ENCODE measurements around the gene LRP4.
A peak's percentile ranks its signal among the peaks of the same experiment; 100 is the strongest.
"Not testable (repeated sequence)": the region's sequence is repeated elsewhere in the genome, so short reads cannot be mapped to it uniquely, and the experiment has no call there.

The LRP4 gene

GRCh38 chr11:46918083-46918787, at the start of gene LRP4:
LRP4 (minus strand) TSS chr11:46918550; CDS start chr11:46918379, 171 bp downstream.
- DNase-seq = peak; percentile 51

- DNase-seq = no peak
These were observed 49.6 kb upstream of the LRP4 start for GRCh38 chr11:46967962-46968361.

- DNase-seq = no peak
These were observed 48.4 kb upstream of the LRP4 start for GRCh38 chr11:46966773-46967172.

GRCh38 chr11:46963844-46964243, 45.5 kb upstream of the LRP4 start:
- DNase-seq = no peak

GRCh38 chr11:46961886-46962285, 43.5 kb upstream of the LRP4 start:
- not testable (repeated sequence) for DNase-seq

- no peak for DNase-seq
These were observed 42.7 kb upstream of the LRP4 start for GRCh38 chr11:46961041-46961440.

GRCh38 chr11:46958777-46959176, 40.4 kb upstream of the LRP4 start:
- no peak for DNase-seq

- DNase-seq = no peak
These were observed 34.7 kb upstream of the LRP4 start for GRCh38 chr11:46953093-46953492.

- DNase-seq = no peak
These were observed 34.2 kb upstream of the LRP4 start for GRCh38 chr11:46952553-46952952.

GRCh38 chr11:46951864-46952263, 33.5 kb upstream of the LRP4 start:
- no peak for DNase-seq

- no peak for DNase-seq
These were observed 30.9 kb upstream of the LRP4 start for GRCh38 chr11:46949297-46949696.

GRCh38 chr11:46948378-46949131, 30.2 kb upstream of the LRP4 start:
- no peak for DNase-seq

- DNase-seq = no peak
These were observed 29.2 kb upstream of the LRP4 start for GRCh38 chr11:46947399-46948077.

GRCh38 chr11:46944356-46945075, 26.2 kb upstream of the LRP4 start:
- DNase-seq = no peak

- no peak for DNase-seq
These were observed 23.8 kb upstream of the LRP4 start for GRCh38 chr11:46942172-46942571.

- peak; percentile 98 for DNase-seq
These were observed 18.1 kb upstream of the LRP4 start, which contains the start of gene CSTPP1 for GRCh38 chr11:46936138-46937110. CSTPP1 (plus strand) TSS chr11:46936761; CDS start chr11:46936806, 45 bp downstream.

GRCh38 chr11:46930089-46930488, 11.7 kb upstream of the LRP4 start:
- no peak for DNase-seq

- DNase-seq = not testable (repeated sequence)
These were observed 10.4 kb upstream of the LRP4 start for GRCh38 chr11:46928701-46929100.

- DNase-seq = not testable (repeated sequence)
These were observed 9.6 kb upstream of the LRP4 start for GRCh38 chr11:46927928-46928327.

- DNase-seq = no peak
These were observed 2.4 kb upstream of the LRP4 start for GRCh38 chr11:46920755-46921154.

- no peak for DNase-seq
These were observed 601 bp upstream of the LRP4 start for GRCh38 chr11:46918788-46919513.
